HG03045 (cell line): ENCODE measurements around the gene NEK7.
"Not testable (repeated sequence)": the region's sequence is repeated elsewhere in the genome, so short reads cannot be mapped to it uniquely, and the experiment has no call there.

Experiments used
- ATAC-seq: cut with Tn5 transposase; IDR thresholded peaks from one replicate; pipeline ENCODE4 v1.9.1; 2021; ENCODE audit warnings: mild to moderate bottlenecking, moderate library complexity; ENCODE audit not compliant: unreplicated experiment

The NEK7 gene

GRCh38 chr1:198278943-198279342 is 122.1 kb downstream of the NEK7 start:
- ATAC-seq: no peak

DNA sequence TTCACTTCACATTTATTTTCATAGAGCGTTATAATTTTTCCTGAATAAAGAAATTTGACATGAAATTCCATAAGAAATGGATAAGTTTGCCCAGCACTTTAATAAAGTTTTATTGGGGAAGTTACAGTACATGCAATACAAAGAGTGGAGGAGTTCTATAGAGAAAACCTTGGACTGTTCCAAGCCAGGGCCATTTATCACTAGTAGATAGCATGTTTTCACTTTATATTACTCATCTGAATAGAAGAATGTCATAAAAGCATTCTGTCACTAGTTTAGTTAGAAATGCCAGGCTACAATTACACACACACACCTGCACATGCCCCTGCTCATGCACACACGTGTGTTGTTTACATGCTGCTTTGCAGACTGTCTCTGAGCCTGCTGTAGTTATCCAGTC is 123.3 kb downstream of the NEK7 start:
- no peak for ATAC-seq

- no peak for ATAC-seq
Observed at GRCh38 chr1:198281911-198282310, 125.1 kb downstream of the NEK7 start.

- ATAC-seq: no peak
Observed at GRCh38 chr1:198283222-198283621, 126.4 kb downstream of the NEK7 start.

DNA sequence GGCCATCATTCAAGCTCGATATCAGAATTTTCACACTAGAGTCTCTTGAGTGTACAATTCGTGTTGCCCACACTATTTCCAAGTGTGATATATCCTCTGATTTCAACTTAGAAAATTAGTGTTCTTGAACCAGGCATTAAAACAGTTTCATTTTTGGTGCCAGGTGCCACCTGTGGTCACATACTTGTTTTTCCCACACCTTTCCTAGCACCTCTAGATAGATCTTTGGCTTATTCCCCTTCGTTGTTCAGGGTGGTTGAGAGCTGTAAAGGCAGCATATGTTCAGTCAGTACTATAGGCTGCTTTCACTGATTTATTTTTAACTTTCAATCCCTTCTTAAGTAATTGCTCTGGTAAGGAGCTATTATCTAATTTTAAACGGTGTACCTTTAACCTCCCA is 131.1 kb downstream of the NEK7 start:
- no peak for ATAC-seq

GRCh38 chr1:198290089-198290683 is 133.4 kb downstream of the NEK7 start:
- ATAC-seq: no peak

DNA sequence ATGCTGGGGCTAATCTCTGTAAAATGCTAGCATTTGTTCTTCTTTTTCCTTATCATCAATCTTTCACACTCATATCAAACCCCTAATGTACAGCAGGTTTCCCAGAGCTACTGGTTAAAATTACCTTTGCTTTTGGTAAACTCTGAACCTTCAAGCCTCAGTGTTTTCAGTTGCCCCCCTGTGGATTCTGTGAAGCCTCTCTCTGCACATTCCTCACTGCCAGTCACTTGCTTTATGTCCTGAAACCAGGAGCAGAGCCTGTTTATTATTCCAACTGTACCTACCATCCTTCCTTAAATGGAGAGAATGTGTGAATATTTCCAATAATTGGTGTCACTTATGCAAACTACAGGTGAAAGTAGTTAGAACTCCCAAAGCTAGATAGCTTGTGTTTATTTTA is 134.2 kb downstream of the NEK7 start:
- no peak for ATAC-seq

DNA sequence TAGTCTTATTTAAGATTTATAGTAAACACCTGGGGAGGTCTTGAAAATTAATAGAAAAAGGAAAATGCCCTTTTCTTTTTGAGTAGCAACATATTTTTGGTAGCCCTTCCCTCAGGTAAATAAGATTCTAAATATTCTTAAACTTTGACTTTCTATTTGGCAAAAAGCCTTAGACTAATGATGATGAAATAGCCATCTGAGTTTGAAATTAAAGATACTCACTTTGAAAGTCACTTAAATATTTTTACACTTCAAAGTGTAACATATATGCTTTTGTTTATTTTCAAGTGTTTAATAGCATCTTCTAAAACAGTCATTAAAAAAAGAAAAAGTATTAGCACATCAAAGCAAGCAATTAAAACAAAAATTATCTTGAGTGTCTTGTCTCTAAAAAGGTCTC is 135.1 kb downstream of the NEK7 start:
- no peak for ATAC-seq

GRCh38 chr1:198295225-198295624 is 138.4 kb downstream of the NEK7 start:
- no peak for ATAC-seq

GRCh38 chr1:198295971-198296370 is 139.2 kb downstream of the NEK7 start:
- no peak for ATAC-seq

- ATAC-seq: no peak
Observed at GRCh38 chr1:198297281-198297680, 140.5 kb downstream of the NEK7 start.

DNA sequence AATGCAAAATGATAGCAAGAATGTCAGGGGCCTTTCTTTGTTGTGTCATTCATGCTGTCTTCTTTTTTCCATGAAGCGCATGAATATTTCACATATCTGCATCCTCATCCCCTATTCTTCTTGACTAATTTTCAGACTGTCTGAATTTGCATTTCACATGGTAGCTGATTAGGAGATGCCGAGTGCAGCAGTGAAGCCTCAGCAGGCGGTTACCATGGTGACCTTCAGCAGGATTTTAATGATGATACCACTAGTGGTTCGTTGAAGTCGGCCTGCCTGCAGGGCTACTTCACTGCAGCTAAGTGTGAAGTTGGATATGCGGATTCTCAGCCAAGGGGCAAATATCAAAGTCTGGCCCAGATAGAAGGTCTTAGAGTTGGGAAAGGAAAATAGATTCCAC is 141.8 kb downstream of the NEK7 start:
- ATAC-seq: no peak

DNA sequence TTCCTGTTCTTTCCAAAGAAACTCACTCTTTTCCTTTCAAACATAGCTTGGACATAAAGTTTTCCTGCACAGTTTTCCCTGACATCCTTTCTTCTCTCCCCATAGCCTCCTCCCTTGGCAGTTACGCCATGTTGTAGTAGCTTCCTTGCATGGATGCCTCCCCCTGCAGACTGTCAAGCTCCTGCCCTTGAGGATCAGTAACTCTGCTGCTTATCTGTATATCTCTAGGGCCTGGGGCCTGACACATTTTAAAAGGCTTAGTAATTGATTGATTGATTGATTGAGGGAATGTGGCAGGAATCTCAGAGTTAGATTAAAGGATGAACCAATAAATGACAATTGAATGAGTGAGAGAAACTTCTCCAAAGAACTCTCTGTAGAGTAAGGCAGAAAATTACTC is 143.7 kb downstream of the NEK7 start:
- no peak for ATAC-seq

- ATAC-seq: no peak
Observed at GRCh38 chr1:198304431-198304830, 147.6 kb downstream of the NEK7 start.

DNA sequence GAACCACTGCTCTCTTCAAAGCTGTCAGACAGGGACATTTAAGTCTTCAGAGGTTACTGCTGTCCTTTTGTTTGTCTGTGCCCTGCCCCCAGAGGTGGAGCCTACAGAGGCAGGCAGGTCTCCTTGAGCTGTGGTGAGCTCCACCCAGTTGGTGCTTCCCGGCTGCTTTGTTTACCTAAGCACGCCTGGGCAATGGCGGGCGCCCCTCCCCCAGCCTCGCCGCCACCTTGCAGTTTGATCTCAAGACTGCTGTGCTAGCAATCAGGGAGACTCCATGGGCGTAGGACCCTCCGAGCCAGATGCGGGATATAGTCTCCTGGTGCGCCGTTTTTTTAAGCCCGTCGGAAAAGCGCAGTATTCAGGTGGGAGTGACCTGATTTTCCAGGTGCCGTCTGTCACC is 158.0 kb downstream of the NEK7 start:
- not testable (repeated sequence) for ATAC-seq

GRCh38 chr1:198315331-198315730 is 158.5 kb downstream of the NEK7 start:
- not testable (repeated sequence) for ATAC-seq

DNA sequence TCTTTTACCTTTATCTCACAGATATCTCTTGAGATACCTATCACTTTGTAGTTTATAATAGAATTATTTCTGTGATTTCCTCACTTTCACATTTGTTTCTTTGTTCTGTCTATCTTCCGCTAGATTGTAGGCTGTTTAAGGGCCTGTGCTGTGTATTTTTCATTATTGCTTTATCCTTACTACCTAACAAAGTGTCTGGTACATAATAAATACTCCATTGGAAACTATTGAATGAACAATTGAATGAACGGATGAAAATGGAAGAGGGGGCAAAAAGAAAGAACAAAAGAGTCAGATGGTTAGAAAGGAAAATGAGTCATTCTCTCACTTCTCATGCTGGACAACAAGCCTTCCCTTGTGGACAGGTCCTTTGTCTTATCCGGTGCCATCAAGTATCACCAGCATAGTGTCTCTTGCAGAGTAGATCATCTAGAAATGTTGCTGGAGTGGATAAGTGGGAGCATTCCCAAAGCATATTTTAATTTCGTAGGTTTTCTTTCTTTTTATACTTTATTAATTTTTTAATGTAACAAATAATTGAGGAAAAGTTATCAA is 159.8 kb downstream of the NEK7 start:
- ATAC-seq: no peak

DNA sequence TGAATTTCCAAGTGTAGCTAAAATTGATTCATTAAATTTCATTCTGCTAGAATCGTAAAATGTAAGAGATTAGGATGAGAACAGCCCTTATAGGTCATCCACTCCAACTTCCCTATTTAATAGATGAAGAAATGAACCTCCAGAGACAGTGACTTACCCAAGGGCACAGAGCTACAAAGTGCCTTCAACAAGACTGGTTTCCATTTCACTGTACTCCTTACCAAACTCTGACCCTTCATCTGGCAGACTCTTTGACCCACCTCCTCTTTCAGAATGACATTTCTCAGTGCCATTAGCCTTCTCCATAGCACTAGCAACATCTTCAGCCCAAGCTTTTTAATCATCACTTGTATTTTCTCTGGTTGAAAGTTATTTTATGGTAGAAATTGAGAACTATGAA is 161.3 kb downstream of the NEK7 start:
- ATAC-seq: no peak

DNA sequence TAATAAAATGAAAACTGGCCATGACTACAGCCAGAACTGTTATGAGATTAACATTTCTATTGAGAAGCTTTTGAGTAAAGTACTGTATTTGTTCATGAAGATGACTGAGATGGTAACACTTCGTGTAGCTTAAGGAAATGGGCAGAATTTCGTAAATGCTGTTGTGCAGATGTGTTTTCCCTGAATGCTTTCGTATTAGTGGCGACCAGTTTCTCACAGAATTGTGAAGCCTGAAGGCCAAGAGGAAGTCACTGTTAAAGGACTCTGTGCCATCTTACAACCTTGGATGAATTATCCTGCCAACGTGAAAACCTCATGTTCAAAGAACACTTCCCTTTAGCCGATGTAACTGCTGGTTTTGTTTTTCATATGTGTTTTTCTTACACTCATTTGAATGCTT is 164.0 kb downstream of the NEK7 start:
- ATAC-seq: no peak

DNA sequence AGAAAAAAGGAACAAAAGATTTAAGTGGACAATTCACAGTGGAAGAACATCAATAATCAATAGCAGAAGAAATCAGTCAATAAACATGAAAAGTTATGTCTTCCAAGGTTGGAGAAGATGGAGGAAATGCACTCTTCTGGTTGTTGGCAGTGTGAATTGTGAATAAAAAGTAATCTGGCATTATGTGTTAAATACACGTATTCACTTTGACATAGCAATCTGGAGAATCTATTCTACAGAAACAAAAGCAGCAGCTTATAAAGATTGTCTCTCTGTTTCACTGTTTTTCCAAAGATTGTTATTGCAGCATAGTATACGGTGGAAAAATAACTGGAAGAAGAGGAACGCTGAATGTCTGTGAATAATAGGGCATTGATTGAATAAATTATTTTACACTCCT is 169.4 kb downstream of the NEK7 start:
- no peak for ATAC-seq

GRCh38 chr1:198326915-198327314 is 170.1 kb downstream of the NEK7 start:
- no peak for ATAC-seq

GRCh38 chr1:198328458-198329032 is 171.7 kb downstream of the NEK7 start:
- ATAC-seq: no peak
